ENCODE results near the gene BORCS8.
"Not testable (repeated sequence)": the region's sequence is repeated elsewhere in the genome, so short reads cannot be mapped to it uniquely, and the experiment has no call there.

BORCS8 gene

DNA sequence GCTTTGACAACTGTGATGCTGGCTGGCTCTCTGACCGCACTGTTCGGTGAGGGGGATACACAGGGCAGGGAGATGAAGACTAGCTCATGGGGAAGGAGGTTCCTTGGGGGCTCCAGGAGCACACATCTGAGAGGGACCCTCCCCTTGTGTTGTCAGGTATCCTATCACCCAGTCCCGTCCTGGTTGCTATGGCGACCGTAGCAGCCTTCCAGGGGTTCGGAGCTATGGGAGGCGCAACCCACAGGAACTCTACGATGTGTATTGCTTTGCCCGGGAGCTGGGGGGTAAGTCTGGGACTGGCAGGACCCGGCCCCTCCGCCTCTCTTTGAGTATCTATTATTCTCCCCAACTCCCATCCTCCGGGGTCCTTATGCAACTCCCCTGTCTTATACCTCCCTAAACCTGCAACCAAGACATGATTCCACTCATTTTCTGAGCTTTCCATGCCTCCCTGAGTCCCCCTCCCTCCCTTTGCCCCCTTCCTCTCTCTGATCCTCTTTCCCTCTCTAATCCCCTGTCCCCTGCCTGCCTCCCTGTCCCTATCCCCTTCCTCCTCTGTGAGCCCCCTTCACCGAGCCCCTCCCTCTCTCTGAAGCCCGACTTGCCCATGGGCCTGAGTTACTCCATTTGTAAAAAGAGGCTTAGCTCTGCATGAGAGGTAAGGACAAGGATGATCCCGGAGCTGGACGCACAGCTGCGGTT is 32.3 kb upstream of the BORCS8 start:
- no peak overlapping the region for H3K4me3 ChIP-seq (replicated peaks; ENCODE audit: low read depth, low read length)
- TF ChIP-seq, protein P1, sequence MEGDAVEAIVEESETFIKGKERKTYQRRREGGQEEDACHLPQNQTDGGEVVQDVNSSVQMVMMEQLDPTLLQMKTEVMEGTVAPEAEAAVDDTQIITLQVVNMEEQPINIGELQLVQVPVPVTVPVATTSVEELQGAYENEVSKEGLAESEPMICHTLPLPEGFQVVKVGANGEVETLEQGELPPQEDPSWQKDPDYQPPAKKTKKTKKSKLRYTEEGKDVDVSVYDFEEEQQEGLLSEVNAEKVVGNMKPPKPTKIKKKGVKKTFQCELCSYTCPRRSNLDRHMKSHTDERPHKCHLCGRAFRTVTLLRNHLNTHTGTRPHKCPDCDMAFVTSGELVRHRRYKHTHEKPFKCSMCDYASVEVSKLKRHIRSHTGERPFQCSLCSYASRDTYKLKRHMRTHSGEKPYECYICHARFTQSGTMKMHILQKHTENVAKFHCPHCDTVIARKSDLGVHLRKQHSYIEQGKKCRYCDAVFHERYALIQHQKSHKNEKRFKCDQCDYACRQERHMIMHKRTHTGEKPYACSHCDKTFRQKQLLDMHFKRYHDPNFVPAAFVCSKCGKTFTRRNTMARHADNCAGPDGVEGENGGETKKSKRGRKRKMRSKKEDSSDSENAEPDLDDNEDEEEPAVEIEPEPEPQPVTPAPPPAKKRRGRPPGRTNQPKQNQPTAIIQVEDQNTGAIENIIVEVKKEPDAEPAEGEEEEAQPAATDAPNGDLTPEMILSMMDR (IDR thresholded peaks at IDR 0.05; ENCODE audit: low read length, missing control alignments), result no peak
- DNase-seq (ENCODE audit: low read depth), result no peak

DNA sequence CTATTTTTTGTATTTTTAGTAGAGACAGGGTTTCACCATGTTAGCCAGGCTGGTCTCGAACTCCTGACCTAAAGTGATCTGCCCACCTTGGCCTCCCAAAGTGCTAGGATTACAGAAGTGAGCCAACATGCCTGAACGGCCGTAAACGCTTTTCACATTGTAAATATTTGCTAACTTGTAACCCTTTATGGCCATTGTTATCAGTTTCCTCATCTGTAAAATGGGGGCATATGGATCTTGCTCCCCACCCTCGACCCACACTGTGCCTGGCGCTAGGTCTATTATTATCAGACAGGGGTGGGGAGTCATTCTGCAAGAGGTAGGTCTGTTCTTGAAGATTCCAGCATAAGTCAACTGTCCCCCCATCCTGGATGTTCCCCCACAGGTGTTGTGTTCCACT is 31.7 kb upstream of the BORCS8 start:
- no peak for DNase-seq (ENCODE audit: low read depth)
- TF ChIP-seq, protein P1 (IDR thresholded peaks at IDR 0.05; ENCODE audit: low read length, missing control alignments), result no peak
- no peak overlapping the region for H3K4me3 ChIP-seq (replicated peaks; ENCODE audit: low read depth, low read length)

DNA sequence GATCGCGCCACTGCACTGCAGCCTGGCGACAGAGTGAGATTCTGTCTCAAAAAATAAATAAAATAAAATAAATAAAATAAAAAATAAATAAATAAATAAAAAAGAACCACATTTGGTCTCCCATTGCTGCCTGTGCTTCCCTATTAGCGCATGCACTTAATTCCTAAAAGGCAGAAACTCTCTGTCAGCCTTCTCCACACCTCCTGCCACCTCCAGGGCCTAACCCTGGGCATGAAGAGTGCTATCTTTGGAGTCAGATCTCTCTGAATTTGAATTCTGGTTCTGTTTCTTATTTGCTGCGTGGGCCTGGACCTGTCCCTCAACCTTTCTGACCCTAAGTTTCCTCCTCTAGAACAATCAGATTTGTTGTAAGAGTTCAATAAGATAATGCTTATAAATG is 31.1 kb upstream of the BORCS8 start:
- TF ChIP-seq, protein P1 (IDR thresholded peaks at IDR 0.05; ENCODE audit: low read length, missing control alignments), result no peak
- DNase-seq (ENCODE audit: low read depth), result no peak
- H3K4me3 ChIP-seq (replicated peaks; ENCODE audit: low read depth, low read length), result no peak overlapping the region

DNA sequence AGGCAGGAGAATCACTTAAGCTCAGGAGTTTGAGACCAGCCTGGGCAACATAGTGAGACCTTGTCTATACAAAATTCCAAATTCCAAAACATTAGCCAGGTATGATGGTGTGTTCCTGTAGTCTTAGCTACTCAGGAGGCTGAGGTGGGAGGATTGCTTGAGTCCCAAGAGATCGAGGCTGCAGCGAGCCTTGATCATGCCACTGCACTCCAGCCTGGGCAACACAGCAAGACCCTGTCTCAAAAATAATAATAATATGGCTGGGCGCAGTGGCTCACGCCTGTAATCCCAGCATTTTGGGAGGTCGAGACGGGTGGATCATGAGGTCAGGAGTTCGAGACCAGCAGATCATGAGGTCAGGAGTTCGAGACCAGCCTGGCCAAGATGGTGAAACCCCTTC is 29.0 kb upstream of the BORCS8 start:
- DNase-seq (ENCODE audit: low read depth), result not testable (repeated sequence)

DNA sequence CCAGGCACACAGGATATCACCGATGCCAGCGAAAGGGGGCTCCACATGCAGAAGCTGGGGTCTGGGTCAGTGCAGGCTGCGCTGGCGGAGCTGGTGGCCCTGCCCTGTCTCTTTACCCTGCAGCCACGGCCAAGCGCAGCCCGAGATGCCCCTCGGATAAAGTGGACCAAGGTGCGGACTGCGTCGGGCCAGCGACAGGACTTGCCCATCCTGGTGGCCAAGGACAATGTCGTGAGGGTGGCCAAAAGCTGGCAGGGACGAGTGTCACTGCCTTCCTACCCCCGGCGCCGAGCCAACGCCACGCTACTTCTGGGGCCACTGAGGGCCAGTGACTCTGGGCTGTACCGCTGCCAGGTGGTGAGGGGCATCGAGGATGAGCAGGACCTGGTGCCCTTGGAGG is 27.0 kb upstream of the BORCS8 start:
- TF ChIP-seq, protein P1 (IDR thresholded peaks at IDR 0.05; ENCODE audit: low read length, missing control alignments), result no peak
- no peak for DNase-seq (ENCODE audit: low read depth)
- H3K4me3 ChIP-seq (replicated peaks; ENCODE audit: low read depth, low read length), result no peak overlapping the region

More for the DNA sequence above, 29.0 kb upstream of the BORCS8 start:
- not testable (repeated sequence) for H3K4me3 ChIP-seq (replicated peaks; ENCODE audit: low read depth, low read length)

DNA sequence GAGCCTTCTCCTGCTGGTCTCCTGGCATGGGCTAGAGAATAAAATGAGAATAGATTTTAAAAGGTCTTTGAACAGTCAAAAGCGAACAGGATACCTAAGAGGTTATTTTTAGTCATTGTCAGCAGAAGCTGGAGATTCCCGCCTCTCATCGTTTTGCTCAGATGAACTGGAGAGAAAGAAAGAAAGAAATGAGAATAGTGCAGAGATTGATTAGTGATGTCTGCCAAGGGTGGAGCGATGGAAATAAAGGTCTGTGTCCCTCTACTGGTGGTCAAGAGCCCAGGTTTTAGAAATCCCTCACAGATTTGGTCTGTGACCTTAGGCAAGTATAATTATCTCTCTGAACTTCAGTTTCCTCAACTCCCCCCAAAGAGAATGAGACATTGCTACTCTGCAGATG is 25.1 kb upstream of the BORCS8 start:
- H3K4me3 ChIP-seq (replicated peaks; ENCODE audit: low read depth, low read length), result no peak overlapping the region
- TF ChIP-seq, protein P1 (IDR thresholded peaks at IDR 0.05; ENCODE audit: low read length, missing control alignments), result peak; percentile 25
- DNase-seq (ENCODE audit: low read depth), result peak; percentile 48

DNA sequence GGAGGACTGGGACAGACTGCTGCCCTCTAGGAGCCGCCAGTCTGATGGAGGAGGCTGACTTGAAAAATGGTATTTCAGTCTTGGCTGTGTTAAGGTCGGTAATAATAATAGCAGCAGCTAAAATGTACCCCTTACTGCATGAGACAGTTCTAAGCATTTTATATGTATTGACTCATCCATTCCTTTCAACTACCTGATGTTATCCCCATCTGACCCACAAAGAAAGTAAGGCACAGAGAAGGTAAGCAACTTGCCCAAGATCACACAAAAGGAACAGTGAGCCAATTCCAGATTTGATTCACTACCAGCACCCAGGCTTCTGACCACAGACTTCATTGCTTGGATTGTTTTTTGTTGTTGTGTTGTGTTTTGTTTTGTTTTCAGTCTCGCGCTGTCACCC is 23.8 kb upstream of the BORCS8 start:
- TF ChIP-seq, protein P1 (IDR thresholded peaks at IDR 0.05; ENCODE audit: low read length, missing control alignments), result no peak
- DNase-seq (ENCODE audit: low read depth), result no peak
- no peak overlapping the region for H3K4me3 ChIP-seq (replicated peaks; ENCODE audit: low read depth, low read length)

All from fibroblast of pulmonary artery (primary cell).